ENCODE results near the gene CADM1.

The CADM1 gene

DNA sequence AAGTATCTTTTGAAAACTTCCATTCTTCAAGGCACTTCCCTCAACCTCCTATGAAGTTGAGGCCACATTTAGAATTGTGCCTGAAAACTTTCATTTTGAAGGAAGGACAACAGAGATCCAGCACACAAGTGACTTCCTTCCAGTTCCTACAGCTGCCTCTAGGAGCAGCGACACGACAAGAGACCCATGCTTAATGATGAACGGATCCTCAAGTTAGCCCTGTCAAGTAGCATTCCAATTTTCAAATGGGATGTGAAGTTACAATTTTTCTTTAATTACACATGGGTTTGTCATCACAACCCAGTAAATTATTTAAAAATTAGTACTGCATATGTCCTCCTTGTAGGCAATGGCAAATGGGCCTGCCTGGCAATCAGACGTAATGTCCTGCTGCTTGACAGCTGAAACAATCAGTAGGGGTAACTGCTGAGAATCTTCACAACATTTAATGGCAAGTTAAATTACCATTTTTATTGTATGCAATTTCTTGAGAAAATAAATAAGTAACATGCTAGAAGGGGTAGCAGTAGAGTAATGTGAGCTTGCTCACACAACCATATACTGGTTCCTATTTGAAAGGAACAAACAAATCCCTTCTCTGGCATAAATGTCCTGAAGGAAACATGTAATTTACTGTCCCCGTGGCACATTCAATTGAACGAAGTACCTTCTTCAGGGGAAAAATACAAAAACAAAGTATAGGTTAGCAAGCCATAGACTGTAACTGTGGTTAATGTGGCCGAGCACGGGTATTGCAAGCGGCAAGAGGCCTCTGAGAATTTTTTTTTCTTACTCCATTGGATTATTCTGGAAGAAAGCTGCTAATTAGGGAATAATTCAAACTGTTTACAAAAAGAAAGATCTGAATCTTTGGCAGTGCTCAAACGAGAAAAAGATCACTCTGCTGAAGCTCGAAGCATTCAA is 288.3 kb downstream of the CADM1 start:
- peak in 1 of 56 donors; percentile 5 for DNase-seq

DNA sequence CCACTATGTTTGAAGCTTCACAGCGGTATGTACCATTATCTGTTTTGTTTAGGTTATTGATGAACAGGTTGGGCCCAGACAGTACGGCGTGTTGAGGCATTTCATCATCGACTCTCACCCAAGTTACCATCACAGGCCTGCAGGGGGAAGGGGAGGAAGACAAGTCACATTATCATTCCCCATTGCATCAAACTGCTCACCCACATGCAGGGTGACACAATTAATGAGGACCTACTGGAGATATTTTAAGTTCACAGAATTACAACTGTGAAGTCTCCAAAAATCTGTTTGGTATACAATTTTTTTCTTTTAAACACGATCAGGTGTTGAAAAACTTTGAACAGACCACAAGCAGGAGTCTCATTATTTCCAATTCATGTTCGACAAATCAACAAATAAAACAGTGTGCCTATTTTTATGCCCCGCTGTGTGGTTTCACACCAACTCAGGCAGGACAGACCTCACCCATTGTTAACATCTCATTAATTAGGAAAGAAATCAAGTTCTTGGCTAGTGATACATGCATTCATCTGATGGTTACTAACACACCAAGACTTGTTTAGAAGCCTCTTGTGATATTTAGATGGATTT is 289.5 kb downstream of the CADM1 start:
- DNase-seq = no peak

DNA sequence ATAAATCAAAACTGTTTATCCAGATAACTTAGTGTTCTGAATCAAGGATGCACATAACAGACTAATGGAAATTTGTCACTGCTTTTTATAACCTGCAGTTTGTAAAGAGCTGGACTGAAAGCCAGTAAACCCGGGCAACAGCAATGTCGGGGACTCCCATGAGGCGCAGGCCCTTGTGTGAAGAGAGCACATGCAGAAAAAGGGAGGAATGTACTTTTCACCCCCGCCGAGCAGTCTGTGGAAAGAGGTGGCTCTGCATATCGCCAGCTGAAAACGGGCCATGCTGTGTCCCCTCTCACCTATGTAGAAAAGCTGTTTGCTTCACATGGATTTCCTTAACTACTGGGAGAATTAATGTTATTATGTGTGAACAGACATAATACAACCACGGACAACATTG is 291.2 kb downstream of the CADM1 start:
- DNase-seq = no peak

DNA sequence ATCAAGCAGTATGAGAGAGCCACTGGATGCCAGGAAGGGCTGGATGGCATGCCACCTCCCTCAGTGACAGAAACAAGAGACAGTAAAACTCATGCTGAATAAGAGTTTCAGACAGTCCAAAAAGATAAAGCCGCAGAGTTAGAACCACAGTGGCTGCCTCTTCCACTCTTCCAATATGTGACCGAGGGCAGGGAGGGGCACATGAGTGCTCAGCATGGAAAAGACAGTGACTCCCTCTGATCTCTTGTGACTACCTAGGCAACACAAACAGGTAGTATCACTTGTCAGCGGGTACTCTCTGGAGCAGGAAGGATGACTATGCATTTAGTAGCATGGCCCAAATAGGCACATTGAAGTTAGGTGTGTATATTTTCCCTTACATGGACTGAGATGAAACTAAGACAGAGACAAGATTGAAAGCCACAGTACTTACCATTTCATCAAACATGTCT is 295.4 kb downstream of the CADM1 start:
- no peak for DNase-seq

DNA sequence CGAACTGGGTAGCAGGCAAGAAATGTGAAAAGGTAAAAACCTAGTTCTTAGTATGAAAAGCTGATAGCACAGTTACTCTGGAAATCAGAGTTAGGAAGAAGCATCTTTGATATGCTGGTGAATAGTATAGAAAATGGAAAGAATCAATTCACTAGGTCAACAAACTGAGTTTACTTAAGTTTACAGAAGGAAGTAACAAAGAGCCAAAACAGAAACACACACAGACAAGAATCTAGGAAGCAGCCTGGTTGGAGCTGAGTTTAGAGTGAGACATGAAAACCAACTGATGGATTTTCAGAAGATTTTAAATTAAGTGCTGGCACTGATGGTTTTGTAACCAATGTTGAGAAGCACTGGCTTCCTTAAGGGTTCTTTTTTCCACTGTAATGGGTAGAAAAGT is 296.3 kb downstream of the CADM1 start:
- DNase-seq = no peak

DNA sequence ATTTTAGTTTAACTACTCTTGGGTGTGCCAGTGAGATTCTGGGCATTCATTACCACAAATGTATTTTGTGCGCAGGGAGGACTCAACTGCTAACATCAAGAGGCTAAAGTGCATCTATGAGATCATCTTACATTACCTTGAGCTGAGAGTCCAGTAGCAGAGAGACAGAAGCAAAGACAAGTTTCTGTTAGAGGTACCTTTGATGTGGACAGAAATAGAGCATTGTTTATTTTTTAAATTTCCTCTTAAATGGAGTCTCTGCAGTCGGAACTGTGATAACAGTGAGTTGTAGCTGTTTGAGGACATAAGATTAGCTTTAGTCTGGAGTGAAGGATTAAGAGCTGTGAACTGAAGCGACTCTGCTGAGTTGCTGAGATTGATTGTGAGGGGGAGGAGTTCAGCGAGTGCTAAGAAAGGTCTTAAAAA is 297.0 kb downstream of the CADM1 start:
- no peak for DNase-seq

DNA sequence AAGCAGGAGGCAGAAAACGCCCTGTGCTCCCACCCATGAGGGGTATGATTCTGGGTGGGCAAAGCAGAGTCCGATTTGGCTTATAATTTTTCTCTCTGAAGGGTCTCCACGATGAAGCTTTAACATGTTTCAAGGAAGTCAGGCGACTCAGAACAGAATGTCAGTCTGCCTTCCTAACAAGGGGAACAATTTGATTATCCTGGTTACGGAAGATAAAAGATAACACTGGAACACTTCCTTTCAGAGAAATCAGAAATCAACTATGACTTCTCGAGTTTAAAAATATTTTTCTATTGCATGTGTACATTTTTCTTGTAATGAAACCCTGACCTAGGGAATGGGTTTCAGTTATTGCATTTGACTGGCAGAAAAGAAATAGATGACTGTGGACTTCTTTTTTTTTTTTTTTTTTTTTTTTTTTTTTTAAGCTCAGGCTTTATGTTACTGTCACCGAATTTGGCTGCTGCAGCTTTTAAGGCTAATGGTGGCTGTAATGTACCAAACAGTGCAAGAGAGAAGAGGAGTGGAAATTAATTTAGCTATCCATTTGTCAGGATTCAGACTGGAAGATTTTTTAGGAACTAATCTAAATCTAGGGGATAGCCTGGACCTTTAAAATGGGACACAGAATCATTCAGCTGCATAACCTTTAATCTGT is 297.7 kb downstream of the CADM1 start:
- DNase-seq = no peak

DNA sequence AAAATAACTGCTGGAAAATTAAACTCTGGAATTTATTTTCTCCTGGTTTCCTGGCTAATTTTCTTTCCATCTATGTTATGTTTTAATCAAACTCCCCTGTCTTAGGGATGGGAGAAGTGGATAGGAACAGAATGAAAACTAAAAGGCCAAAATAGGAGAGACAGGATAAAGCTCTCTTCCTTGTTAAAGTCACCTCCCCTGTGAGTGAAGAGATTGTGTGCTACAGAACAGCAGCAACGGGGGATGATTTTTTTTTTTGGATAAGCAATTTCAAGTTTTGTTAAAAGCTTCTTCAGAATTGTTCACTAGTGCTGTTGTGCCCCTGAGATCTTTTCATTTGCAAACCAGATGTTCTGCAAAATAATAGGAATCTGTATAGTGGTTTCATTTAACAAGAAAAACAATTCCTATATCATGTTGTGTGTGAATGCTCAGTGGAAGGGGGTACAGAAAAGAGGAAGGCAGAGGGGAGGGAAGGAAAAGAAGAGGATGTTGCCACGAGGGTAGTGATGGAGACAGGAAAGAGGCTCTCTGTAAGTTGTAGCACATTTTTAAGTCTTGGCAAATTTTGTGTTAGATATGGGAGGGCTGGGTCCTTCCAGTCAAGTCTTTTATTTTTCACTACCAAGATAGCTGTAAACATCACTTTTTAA is 301.2 kb downstream of the CADM1 start:
- no peak for DNase-seq

DNA sequence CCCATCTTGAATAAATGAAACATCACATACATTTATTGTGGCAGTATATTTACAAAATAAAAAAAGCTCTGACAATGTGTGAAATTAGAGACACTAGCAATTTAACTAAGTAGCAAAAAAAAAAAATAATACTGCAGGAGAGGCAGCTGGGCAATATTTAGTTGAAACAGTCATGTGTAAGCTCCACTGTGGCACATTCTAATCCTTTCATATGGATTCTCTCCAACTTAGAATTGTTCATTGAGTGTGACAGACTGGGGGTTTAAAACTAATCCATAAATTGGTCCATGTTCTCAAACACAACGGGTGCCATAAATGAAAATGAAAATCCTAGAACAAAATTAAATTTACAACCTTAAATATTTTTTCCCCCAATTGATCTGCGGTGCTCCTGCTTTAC is 302.1 kb downstream of the CADM1 start:
- no peak for DNase-seq

DNA sequence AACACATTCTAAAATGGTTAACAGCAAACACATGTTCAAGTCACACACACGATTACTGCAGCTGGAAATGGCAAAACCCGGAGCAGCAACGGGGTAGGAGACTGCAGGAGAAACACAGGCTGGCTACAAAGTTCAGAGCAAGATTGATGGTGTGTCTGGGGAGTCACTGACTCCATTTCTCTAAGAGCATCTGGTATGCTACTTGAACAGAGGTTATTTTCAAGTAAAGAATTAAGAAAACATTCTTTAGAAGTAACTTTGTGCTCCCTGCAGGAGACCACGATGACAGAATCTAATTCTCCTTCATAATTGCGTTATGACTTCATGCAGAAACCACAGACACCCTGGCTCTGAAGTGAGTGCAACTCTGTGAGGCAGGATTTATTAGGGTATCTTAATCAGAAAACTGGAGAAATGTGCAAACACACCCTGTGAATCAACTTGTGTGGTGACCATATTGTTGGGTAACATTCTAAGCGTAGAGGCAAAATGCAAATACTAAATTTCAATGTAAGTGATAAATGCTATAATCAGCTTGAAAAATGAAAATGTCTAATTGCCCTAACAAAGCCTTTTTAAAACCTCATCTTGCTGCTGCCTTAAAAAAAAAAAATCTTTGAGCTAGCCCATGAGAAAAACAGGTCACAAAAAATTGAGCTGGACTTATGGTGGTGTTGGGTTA is 303.0 kb downstream of the CADM1 start:
- DNase-seq = no peak

DNA sequence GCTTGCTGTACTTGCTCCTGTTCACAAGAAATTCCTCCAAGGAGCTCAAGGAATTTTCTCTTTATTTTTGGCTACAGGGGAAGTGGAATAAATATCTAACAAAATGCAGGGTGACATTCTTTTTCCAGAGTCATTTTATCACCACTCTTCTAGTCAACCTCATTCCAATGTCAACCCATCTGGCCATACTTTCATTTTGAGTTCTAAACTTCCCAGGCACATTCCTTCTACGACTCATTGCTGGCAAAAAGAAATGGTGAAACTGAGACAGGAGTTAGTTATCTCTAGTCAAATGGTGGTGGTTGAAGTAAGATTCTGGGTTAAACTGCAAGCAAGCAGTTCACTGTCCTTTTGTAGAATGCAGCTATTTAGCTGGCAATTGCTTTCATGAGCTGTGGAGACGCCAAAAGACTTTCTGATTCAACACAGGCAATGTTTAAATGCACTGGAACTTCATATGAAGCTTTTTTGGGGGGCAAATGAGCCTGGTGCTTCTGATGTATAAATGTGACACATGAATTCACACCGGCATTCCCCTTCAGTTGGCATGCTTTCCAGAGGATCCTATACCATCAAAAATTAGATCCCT is 304.6 kb downstream of the CADM1 start:
- DNase-seq = no peak

DNA sequence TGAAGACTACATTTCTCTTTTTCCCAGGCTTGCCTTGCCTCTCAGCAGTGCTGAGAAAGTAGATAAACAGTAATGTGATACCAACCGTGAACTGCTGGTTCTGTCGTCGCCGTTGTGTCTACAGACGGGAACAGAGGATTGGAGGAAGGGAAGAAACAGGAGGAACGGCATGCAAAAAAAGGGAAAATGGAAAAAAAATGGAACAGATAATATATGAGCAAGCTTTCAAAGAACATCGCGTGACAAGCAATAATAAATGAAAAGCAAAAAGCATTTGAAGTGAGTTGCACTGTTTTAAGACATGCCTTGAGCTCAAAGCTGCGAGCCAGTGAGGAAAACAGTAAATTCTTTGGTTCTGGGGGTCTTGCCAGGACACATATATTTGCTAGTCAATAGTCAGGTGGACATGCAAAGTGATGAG is 305.9 kb downstream of the CADM1 start:
- no peak for DNase-seq

DNA sequence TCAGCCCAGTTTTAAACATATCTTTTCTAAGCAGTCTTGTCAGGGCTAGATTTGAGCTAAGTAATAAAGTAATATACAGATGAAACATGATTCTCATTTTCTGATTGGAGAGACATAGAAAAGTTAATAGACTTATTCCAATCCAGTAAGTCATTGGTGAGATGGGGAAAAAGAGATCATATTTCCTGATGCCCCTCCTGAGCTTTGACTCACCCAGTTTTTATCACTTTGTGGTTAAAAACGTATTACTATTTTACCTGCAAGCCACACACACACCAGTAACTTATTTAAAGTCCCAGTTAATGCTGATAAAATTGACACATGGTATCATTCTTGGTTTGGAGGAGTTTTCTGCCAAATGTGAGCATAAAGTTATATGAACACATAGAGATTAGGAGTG is 306.8 kb downstream of the CADM1 start:
- no peak for DNase-seq

DNA sequence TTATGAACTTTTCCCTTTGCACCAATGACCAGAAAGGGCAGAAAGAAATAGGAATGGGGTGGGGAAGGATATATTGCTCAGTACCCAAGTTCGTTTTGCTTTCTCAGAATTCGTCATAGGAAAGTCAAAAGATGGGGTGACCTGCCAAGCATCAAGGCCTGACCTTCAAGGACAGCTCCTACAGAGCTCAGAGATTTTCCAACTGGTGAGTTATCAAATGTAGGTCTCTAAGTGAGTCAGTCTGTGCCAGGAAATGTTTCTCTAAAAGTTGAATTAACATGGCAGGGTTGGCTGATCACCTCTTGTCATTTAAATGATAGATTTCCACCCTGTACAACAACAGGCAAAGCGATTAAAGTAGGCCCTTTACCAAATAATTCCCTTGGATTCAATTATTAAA is 307.2 kb downstream of the CADM1 start:
- no peak for DNase-seq

DNA sequence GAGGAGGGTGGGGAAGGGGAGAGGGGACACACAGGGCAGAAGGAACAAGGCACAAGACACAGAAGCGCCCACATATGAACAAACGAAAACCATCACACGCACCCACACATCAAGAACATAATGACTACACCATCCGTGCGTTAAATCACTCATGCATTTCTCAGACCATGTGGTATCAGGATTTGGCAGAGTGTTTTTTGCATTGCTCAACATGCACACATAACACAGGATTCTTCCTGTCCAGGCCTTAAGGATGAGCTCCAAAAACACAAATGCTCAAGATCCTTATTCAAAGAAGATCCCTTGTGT is 309.5 kb downstream of the CADM1 start:
- no peak for DNase-seq

DNA sequence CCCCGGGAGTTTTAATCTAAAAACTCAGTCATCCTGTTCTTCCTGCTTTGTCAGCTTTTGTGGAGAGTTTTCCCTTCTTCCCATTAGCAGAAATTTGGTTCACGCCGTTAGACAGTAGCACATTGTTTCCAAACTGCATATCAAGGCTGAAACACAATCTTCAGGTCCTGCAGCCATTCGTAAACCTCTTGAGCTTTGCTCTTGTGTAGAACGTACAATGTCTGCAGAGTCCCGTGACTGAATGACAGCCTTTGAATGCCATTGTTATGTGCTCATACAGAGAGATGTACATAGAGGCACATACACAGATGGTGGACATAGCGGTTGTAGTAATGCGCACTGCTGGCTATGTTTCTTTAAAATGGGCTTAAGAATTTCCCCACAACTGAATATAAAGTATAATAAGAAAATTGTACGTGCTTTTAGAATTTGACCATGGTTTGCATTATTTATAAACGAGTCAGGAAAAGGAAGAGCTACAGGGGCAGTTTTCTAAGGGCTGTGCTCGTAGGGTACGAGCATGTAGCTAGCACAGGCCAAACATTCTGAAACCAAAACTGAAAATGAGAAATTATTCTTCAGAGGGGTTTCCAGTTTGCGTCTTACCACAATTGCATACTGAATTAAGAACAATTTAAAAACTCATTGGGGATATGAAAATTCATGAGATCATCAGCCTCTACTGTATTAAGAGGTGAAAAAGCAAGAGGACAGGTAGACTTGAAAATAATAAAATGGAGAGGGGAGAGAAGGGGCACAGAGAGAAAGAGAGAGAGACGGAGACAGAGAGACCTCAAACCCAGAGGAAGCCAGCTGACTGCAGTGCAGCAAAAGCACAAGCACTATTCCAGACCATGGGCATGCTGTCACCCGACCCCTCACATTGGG is 310.1 kb downstream of the CADM1 start:
- DNase-seq = no peak

DNA sequence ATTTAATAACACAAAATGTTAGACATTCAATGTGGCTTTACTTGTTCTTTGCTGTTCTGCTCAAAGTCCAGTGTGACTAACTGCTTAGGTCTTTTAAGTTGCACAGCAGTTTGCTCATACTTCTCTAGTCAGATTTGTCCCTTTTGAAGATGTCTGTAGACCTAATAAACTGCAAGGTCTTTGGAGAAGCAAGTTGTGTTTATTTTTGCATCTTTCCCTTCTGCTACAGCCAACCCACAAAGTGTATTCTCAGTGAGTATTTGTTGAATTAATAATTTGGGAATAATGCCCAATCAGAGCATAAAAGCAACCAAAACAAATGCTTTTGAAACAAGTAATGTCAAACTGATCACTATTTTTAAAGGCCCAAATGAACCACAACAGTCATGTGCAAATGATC is 312.5 kb downstream of the CADM1 start:
- no peak for DNase-seq

DNA sequence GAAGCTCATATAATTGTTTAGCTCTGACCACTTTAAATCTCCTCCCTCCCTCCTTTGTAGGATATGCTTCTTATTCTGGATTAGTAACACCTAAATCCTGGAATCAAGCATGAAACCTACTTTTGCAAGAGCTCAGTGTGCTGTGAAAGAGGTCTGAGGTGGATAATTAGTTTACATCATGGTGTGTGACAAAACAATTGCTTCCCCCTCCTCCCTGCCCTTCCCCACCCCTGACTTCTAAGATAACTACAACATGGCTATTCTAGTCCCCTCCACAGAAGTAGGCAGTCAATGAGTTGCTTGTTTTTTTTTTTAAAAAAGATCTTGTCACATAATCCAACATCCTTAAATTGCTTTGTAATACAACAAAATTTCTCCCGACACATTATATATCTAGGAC is 314.0 kb downstream of the CADM1 start:
- DNase-seq = no peak

DNA sequence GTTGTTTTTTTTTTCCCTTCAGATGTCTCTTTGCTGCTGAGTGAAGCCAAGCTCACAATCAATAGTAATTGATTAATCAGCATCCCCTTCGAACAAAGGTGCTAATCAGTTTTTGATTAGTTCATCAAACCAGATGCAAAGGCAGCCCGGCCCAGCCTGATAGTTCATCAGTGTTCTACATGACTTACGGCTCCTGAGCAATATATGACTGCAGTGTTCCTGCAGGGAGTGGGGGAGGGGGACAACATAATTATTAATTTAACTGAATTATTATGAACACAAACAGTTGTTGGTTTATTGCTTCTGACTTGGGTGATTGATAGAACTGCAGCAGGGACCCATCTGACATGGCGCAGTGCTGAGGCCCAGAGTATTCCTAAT is 315.3 kb downstream of the CADM1 start:
- DNase-seq = no peak
